Epidermal melanocyte (primary cell): ENCODE results near the gene CRTC1.
A peak's percentile ranks its signal among the peaks of the same experiment; 100 is the strongest.

Experiments used
- DNase-seq: peaks from one replicate; pipeline ENCODE4 v3.0.0; 2011; ENCODE audit warnings: low spot score; ENCODE audit not compliant: insufficient read length

CRTC1 gene

GRCh38 chr19:18651300-18651699, 32.2 kb upstream of the CRTC1 start:
- DNase-seq = no peak

- no peak for DNase-seq
Observed at GRCh38 chr19:18651733-18652132, 31.7 kb upstream of the CRTC1 start.

GRCh38 chr19:18653853-18654252, 29.6 kb upstream of the CRTC1 start:
- DNase-seq = no peak

DNA sequence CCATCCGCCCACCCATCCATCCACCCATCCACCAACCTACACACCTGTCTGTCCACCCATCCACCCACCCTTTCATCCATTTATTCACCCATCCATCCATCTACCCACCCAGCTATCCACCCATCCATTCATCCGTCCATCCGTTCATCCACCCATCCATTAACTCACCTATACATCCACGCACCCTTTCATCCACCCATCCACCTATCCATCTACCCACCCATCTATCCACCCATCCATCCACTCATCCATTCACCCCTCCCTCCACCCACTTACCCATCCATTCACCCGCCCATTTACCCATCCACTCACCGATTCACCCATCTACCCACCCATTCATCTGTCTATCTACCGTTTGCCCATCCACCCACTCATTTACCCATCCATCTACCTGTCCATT, 29.0 kb upstream of the CRTC1 start:
- DNase-seq = no peak

DNA sequence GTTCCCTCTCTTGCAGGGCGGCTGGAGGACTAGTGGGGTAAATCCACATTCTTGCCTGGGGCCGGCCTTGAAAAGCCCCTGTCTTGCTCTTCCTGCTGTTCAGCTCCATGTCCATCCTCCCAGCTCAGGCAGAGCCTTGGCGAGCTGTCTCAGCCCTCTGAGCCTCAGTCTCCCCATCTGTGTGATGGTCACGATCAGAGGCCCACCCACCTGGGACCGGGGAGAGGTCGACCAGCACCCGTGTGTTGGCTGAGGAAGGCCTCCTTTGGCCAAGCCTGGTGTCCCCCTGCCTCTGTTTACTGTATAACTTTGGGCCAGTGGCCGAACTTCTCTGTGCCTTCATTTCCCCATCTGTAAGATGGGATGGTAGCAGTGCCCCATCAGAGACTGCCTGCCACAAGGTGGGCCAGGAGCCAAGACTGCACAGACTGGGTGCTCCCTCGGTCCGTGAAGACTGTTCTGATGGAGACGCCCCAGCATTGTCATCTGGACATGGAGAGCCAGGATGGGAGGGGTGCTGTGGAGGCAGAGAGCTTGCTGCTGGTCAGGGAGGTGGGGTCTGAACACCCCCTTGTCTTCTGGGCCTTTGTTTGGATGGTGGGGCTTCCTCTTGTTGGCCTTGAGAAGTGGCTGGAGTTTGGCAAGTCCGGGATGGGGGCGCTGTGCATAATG, 28.2 kb upstream of the CRTC1 start:
- DNase-seq = no peak

DNA sequence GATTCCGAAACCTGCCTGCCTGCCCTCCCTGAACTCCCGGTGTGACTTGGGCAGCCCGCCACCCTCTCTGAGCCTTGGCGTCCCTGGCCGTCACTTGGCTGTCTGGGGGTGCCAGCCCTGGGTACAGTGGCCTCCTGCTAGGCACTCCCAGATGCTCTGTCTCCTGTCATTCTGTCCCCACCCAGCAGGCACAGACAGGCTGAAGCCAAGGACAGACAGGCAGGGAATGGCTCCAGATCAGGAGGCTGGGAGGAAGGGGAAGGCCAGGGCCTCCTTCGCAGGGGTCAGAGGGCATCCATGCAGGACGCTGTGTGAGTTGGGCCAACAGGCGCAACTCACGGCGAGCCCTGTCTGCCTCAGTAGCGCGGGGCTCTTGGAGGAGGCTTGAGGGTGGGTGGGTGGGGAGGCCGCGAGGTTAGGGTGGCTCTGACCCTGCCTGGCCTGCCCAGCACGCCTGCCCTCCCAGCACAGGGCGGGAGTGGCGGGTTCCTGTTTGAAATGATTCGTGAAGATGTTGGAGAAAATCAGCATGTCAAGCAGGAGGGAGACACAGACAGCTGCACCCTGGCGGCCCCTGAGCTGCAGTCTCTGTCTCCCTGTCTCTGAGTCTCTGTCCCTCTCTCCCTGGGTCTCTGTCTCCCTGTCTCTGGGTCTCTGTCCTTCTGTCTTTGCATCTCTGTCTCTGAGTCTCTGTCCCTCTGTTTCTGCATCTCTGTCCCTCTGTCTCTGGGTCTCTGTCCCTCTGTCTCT, 27.0 kb upstream of the CRTC1 start:
- DNase-seq = no peak

- DNase-seq = no peak
Observed at GRCh38 chr19:18657590-18658365, 25.7 kb upstream of the CRTC1 start.

- DNase-seq = no peak
Observed at GRCh38 chr19:18658366-18658855, 25.1 kb upstream of the CRTC1 start.

DNA sequence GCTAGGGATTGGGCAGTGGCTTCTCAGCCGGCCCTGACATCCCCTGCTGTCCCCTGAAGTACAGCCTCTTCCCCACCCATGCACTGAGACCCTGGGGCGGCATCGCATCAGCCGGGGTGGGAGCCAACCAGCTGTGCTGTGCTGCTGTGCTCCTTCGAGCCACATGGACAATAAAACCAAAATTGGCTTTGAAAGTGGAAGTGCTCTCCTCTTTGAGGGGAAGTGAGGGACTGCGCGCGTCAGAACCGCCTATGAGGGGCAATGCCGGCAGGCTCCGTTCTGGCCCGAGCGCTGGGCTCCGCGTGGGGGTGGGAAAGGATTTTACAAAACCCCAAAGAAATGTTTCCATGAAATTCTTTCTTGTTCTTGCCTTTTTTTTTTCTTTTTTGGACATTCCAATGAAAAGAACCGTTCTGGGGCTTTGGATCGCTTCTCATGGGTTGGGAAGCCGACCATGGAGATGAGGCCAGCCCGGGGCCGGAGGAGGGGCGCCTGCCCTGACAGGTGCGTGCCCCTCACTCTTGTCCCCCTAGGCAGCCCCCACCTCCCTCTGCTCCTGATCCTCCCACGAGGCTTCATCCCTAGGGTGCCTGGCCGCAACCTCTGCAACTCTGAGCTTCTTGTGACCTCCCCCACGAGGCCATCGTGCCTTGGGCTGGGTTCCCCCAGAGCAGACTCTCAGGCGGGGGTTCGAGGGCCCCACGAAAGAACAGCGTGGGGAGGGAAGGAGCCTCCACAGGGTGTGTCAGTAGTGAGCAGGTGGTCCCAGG, 24.0 kb upstream of the CRTC1 start:
- peak; percentile 49 for DNase-seq

DNA sequence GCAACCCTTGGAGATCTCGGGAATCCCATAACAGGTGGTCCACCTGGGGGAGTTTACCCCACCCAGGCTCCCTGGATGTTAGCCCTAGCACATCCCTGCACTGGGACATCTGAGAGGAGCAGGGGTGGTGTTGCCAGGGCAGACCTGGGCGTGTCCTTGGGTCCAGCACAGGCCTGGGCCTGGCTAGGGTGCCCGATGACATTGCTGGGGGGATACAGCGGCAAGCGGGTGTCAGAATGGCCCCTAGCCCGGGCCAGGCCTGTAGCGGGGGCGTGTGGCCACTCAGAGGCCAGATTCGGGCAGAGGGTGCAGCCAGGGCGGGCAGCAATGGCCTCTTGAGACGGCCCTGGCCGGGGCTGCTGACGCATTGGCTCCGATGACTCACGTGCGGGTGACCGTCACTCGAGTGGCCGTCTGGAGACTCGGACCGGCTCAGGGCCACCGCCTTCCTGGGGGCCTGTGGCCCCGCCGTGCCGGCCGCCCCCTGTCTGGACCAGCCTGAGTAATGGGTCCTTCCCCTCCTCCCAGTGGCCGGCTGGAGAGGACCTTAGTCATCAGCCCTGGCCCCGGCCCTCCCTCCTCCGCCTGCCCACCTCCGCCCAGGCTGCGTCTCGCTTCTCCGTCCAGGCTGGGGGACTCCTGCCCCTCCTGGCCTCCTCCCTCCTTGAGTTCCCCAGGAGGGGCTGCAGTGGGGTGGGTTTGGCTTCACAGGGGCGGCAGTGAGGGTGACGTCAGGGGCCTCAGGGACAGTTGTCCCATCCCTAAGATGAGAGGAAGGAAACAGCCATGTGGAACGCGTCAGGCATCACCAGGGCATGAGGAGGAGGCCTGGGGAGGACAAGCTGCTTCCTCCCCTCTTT, 23.2 kb upstream of the CRTC1 start:
- DNase-seq = no peak

DNA sequence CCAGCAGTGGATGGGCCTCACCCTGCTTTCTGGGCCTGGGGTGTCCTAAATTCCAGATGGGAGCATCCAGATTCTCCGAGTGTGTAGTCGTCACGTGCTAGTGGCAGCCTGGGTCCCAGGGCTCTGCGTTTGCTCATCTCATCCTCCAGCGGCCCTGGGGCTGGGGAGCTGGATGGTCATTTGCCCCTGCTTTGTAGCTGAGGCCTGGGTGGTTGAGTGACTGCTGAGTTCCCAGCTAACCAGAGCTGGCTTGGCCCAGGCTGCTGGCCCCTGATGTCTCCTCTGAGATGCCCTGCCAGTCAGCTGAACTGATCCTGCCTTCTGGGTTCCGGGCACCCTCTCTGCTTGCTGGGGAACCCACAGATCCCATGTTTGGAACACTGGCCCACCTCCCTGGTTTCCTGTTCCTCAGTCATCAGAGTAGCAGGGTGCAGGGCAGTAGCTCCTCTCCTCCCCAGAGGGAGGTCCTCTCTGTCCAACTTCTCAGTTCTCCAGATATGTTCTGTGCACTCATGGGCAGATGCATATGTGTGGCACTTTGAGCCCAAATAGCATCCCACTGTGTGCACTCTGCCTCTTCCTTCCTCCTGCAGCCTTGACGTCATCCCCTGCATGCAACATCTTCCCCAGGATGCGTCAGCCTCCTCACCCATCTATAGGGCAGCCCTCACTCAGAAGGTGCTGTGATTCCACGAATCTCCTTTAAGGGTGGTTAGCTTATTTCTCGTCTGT, 22.4 kb upstream of the CRTC1 start:
- DNase-seq = no peak

DNA sequence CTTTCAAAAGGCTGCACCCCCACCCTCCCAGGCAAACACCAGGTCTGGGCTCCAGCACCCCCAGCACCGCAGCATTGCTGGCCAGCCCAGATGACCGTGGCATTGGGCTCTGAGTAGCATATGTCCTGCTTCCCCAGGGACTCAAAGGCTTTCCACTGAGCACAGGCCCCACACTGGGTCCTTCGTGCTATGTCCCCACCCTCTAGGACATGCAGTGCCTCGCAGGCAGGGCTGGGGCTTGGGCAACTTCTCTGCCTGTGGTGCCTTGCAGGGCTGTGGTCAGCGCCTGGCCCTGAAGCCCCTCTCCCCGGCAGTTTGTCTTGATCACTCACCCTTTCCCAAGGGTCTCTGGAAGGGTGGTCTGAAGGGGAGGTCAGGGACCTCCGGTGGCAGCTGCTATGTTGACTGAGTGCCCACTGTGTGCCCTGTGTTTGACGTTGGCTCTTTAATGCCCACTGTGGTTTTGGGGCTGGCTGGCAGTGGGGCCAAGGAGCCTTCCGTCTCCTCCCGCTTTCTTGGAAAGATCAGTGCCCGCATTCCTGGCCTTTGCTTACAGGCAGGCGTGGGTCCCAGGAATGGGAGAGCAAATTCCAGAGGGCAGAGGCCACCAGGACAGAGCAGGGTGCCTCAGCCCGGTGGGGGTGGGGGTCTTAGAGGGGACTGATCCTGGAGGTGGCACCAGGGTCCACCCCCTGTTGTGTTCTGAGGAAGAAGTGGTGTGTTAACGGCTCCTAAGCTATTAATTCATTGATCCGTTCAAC, 20.3 kb upstream of the CRTC1 start:
- no peak for DNase-seq

GRCh38 chr19:18663940-18664530, 19.4 kb upstream of the CRTC1 start:
- DNase-seq = no peak

GRCh38 chr19:18665771-18666202, 17.7 kb upstream of the CRTC1 start:
- DNase-seq = no peak

GRCh38 chr19:18666317-18666716, 17.2 kb upstream of the CRTC1 start:
- DNase-seq = no peak

- no peak for DNase-seq
Observed at GRCh38 chr19:18666784-18667183, 16.7 kb upstream of the CRTC1 start.

DNA sequence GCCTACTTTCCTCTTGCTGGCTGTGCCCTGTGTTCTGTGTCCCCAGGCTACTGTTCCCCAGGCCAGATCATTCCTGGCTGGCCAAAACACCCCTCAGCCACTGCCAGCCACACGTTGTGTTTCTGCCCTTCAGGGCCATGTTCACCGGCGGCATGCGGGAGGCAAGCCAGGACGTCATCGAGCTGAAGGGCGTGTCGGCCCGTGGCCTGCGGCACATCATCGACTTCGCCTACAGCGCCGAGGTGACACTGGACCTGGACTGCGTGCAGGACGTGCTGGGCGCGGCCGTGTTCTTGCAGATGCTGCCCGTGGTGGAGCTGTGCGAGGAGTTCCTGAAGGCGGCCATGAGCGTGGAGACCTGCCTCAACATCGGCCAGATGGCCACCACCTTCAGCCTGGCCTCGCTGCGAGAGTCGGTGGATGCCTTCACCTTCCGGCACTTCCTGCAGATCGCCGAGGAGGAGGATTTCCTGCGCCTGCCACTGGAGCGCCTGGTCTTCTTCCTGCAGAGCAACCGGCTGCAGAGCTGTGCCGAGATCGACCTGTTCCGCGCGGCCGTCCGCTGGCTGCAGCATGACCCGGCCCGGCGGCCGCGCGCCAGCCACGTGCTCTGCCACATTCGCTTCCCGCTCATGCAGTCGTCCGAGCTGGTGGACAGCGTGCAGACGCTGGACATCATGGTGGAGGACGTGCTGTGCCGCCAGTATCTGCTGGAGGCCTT, 15.8 kb upstream of the CRTC1 start:
- DNase-seq = no peak

DNA sequence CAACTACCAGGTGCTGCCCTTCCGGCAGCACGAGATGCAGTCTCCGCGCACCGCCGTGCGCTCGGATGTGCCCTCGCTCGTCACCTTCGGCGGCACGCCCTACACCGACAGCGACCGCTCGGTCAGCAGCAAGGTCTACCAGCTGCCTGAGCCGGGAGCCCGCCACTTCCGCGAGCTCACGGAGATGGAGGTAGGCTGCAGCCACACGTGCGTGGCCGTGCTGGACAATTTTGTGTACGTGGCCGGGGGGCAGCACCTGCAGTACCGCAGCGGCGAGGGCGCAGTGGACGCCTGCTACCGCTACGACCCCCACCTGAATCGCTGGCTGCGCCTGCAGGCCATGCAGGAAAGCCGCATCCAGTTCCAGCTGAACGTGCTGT, 15.2 kb upstream of the CRTC1 start:
- no peak for DNase-seq
